IPS-NIHi7 (cell line): Measurements from ENCODE around the gene EHD2.
A peak's percentile ranks its signal among the peaks of the same experiment; 100 is the strongest.
"Not testable (repeated sequence)": the region's sequence is repeated elsewhere in the genome, so short reads cannot be mapped to it uniquely, and the experiment has no call there.

ENCODE experiments used
- DNase-seq: peaks from one replicate; pipeline ENCODE4 v3.0.0; 2012; ENCODE audit warnings: mixed read lengths; ENCODE audit errors: extremely low spot score

The EHD2 gene

DNA sequence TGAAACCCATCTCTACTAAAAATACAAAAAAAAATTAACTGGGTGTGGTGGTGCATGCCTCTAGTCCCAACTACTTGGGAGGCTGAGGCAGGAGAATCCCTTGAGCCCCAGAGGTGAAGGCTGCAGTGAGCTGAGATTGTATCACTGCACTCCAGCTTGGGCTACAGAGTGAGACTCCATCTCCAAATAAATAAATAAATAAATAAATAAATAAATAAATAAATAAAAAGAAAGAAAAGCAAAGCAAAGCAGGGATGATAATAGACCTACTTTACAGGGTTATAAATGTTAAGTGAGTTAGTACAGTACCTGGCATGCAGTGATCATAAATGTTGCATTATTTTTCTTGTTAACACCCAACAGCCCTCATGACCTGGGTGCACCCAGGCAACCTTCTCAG, 1.6 kb downstream of the EHD2 start:
- not testable (repeated sequence) for DNase-seq

DNA sequence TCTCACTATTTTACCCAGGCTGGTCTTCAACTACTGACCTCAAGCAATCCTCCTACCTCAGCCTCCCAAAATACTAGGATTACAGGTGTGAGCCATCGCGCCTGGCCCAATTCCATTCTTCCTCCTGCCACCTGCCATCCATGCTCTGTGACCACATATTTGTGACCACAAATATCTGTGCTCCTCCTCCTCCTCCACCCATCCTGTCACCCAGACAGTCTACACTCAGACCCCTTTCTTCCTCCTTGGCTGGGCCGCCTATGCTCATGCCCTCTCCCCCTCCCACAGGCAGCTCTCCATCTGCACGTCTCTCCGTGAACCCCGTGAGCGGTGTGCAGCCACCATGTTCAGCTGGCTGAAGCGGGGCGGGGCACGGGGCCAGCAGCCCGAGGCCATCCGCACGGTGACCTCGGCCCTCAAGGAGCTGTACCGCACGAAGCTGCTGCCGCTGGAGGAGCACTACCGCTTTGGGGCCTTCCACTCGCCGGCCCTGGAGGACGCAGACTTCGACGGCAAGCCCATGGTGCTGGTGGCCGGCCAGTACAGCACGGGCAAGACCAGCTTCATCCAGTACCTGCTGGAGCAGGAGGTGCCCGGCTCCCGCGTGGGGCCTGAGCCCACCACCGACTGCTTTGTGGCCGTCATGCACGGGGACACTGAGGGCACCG, 3.2 kb downstream of the EHD2 start:
- no peak for DNase-seq

DNA sequence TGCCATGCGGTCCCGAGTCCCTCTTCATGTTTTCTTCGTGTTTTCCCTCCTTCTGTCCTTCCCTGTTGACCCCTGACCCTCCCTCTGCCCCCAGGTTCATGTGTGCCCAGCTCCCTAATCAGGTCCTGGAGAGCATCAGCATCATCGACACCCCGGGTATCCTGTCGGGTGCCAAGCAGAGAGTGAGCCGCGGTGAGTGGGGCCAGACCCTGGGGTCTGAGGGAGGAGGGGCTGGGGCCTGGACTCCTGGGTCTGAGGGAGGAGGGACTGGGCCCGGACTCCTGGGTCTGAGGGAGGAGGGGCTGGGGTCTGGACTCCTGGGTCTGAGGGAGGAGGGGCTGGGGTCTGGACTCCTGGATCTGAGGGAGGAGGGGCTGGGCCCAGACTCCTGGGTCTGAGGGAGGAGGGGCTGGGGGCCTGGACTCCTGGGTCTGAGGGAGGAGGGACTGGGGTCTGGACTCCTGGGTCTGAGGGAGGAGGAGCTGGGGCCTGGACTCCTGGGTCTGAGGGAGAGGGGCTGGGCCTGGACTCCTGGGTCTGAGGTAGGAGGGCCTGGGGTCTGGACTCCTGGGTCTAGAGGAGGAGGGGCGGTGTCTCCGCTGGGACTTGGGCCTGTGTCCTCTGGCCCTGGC, 5.3 kb downstream of the EHD2 start:
- DNase-seq: not testable (repeated sequence)

DNA sequence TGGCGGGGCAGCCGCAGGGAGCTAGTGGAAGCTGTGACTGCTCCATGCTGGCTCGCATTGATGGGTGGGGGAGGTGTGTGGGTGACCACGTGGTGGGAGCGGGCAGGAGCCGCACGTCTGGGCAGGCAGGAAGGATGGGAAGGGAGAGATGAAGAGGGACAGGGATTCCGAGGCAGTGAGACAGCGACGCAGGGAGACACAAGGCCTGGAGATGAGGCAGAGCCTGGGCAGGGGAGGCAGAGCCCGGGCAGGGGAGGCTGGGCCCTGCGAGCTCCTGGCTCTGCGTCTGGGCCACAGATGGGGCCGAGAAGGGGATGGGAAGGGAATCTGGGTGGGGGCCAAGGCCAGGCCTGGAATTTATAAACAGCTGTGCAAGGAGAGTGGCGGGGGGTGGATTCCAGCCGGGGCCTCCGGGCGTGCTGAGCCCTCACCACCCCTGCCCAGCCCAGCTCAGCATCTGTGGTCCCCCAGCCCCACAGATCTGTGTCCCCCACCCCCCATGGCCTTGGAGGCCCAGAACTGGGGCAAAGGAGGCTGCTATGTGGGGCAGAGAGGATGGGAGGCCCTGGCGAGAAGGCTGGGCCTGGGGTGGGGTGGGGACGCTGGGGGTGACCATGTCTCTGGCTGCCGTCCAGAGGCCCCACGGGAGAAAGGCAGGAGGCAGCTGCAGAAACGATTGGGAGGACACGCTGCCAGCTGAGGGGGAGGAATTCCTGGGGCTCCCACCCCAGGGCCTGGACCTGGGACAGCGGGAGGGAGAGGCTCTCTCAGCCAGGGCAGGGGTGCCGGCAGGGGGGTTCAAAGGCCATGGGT, 6.0 kb downstream of the EHD2 start:
- no peak for DNase-seq

DNA sequence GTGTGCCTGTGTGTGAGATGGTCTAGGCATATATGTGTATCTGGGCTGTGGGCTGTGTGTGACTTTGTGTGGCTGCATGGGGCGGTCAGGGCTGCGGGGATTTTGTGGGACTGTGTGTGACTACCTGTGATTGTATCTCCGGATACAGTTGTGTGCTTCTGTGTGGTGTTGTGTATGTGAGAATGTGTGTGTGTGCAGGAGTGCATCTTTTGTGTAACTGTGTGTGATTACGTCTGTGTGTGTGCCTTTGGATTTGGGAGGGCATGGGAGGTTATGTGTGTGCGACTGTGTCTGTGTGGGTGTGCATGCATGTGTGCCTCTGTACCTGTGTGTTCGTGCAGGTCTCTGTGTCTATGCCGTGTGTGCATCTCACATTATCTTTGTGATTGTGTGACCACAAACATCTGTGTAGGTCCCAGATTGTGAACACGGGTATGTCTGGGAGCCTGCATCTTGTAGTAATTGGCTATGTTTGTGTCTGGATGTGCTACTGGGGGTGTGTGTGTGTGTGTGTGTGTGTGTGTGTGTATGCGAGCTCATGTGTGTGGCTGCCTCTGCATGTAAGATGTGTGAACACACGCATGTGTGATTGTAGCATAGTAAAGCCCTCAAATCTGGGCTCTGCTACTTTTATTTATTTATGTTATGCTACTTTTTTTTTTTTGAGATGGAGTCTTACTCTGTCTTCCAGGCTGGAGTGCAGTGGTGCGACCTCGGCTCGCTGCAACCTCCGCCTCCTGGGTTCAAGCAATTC, 7.6 kb downstream of the EHD2 start:
- no peak for DNase-seq

DNA sequence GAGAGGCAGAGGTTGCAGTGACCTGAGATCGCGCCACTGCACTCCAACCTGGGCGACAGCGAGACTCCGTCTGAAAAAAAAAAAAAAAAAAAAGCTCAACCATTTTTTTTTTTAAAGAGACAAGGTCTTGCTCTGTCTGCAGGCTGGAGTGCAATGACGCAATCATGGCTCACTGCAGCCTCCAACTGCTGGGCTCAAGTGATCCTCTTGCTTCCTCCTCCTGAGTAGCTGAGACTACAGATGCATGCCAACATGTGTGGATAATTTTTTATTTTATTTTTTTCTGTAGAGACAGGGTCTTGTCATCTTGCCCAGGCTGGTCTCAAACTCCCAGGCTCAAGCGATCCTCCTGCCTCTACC, 10.3 kb downstream of the EHD2 start:
- DNase-seq: no peak

DNA sequence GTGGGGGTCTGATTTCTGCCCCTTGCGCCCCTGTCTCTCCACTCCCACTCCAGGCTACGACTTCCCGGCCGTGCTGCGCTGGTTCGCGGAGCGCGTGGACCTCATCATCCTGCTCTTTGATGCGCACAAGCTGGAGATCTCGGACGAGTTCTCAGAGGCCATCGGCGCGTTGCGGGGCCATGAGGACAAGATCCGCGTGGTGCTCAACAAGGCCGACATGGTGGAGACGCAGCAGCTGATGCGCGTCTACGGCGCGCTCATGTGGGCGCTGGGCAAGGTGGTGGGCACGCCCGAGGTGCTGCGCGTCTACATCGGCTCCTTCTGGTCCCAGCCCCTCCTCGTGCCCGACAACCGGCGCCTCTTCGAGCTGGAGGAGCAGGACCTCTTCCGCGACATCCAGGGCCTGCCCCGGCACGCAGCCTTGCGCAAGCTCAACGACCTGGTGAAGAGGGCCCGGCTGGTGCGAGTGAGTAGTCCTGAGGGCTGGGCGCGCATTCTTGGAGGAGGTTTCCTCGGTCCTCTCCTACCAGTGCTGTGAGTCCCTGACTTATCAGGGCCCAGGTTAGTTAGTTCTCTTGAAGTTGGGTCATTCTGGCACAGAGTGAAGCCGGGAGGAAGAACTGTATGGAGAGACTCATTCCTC, 12.7 kb downstream of the EHD2 start:
- no peak for DNase-seq

DNA sequence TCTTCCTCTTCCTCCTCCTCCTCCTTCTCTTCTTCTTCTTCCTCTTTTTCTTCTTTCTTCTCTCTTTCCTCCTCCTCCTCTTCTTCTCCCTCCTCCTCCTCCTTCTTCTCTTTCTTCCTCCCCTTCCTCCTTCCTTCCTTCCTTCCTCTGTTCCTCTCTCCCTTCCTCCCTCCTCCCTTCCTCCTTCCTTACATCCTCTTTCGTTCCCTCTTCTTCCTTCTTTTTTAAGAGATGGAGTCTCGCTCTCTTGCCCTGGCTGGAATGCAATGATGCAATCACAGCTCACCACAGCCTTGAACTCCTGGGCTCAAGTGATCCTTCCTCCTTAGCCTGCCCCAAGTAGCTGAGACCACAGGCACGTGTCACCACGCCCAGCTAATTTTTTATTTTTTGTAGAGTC, 13.2 kb downstream of the EHD2 start:
- DNase-seq: no peak

DNA sequence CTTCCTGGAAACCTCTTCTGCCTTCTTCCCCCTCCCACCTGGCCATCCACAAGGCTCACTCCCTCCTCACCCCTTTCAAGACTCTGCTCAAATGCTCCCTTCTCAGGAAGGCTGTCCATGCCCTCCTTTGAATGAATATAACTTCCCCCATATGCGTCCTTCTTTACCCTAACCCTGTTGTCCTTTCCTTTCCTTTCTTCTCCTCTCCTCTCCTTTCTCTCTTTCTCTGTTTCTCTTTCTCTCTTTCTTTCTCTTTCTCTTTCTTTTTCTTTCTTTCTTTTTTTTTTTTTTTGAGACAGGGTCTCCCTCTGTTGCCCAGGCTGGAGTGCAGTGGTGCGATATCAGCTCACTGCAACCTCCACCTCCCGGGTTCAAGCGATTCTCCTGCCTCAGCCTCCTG, 15.1 kb downstream of the EHD2 start:
- not testable (repeated sequence) for DNase-seq

DNA sequence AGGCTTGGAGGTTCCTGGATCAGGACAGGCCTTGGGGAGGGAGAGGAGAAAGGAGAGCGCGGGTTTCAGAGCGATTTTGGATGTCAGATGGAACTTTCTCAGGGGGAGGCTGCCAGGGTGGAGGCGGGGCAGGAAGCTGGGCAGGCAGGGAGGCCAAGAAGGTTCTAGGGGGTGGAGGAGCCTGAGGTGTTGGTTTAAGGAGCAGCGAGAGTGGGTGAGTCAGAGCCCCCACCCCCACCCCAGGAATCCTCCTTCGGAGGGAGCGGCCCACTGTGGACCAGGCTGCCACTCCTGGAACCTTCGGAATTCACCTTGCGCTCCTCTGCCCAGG, 16.2 kb downstream of the EHD2 start:
- peak; percentile 73 for DNase-seq

DNA sequence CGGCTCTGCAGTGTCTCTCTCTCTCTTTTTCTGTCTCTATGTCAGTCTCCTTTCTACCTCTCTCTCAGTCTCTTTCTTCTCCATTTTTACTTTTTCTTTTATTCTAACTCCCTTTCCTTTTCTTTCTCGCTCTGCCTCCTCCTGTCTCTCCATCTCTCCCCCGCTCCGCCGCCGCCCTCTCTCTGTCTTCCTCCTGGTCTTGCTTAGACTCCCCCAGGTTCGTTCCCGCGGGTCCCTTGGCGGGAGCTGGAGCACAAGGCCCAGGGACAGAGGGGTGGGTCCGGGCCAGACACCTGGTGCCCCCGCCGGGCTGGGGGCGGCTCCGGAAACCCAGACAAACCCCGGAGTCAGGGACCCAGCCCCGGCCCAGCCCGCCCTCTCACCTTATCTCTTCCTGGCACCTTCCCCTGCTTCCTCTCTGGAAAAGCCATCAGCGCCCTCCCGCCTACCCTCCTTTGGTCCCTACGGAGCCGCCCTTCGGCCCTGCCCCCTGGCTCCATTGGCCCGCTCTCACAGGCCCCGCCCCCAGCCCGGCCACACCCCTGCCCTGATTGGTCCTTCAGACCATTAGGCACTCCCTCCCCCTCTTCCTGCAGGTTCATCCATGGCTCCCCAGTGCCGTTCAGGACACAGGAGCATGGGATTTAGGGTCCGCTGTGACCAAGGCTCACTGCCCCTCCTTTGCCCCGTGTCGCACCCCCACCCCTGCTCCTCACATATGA, 16.7 kb downstream of the EHD2 start:
- DNase-seq: peak; percentile 93

DNA sequence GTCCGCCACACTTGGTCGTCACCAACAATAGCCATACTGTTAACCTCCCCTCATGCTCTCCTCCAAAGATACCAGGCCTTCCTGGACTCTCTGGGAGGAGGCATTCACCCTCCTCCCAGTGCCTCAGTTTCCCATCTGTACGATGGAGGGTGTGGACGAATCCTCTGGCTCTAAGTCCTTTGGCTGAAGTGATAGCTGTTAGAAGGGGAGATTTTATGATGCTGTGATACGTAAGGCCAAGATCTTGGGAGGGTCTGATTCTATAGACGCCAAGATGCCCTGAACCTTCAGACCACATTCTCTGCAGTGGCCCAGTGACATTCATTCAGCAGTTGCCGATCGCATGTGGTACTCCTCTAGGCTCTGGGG, 17.3 kb downstream of the EHD2 start:
- DNase-seq: no peak

DNA sequence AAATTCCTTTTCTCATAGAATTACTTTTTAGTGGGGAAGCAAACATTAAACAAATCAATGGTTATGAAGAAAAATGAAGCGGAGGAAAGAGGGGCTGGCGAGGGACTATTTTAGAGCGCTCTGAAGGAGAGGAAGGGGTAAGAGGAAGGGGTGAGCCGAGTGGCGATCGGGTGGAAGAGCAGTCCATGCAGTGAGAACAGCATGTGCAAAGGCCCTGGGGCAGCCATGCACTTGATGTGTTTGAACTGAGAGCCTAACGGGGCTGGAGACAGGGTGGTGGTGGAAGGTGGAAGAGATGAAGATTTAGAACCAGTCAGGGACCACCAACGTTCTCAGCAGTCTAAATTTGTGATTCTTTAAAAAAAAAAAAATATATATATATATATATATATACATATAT, 17.7 kb downstream of the EHD2 start:
- DNase-seq: no peak

DNA sequence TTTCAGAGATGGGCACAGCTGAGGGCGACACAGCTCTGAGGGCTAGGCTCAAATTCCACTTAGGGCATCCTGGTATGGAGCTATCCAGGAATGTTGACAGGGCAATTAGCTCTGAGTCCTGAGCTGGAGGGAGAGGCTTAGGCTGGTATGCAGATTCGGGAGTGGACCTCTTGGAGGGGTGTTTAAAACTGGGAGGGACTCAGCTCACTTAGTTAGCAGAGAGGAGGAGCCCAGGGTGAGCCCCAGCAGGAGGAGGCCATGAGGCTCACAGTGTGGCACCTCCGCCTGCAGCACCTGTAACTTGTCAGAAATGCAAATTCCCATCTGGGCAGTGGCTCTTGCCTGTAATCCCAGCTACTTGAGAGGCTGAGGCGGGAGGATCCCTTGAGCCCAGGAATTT, 21.9 kb downstream of the EHD2 start:
- DNase-seq: peak; percentile 60

DNA sequence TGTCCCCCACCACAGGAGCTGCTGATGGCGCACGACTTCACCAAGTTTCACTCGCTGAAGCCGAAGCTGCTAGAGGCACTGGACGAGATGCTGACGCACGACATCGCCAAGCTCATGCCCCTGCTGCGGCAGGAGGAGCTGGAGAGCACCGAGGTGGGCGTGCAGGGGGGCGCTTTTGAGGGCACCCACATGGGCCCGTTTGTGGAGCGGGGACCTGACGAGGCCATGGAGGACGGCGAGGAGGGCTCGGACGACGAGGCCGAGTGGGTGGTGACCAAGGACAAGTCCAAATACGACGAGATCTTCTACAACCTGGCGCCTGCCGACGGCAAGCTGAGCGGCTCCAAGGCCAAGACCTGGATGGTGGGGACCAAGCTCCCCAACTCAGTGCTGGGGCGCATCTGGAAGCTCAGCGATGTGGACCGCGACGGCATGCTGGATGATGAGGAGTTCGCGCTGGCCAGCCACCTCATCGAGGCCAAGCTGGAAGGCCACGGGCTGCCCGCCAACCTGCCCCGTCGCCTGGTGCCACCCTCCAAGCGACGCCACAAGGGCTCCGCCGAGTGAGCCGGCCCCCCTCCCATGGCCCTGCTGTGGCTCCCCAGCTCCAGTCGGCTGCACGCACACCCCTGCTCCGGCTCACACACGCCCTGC, 27.8 kb downstream of the EHD2 start:
- DNase-seq: no peak

DNA sequence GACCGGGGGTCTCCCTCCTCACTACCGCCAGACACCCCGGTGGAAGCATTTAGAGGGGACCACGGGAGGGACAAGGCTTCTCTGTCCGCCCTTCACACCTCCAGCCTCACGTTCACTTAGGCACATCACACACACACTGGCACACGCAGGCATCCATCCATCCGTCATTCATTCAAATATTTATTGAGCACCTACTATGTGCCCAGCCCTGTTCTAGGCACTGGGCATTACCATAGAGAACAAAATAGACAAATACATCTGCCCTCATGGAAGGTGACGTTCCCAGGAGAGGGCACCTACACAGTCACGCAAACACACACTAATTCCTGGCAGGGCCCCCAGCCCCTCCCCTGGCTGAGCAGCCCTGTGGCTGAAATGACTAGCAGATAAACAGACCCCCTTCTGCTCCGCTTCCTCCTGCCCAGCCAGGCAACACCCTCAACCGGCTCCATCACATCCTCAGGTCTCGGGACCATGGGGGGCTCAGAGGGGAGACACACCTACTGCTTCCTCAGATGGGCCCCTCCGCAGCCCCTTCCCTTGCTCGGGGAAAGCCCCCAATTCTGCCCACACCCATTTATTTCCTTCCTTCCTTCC, 28.4 kb downstream of the EHD2 start:
- DNase-seq: no peak

DNA sequence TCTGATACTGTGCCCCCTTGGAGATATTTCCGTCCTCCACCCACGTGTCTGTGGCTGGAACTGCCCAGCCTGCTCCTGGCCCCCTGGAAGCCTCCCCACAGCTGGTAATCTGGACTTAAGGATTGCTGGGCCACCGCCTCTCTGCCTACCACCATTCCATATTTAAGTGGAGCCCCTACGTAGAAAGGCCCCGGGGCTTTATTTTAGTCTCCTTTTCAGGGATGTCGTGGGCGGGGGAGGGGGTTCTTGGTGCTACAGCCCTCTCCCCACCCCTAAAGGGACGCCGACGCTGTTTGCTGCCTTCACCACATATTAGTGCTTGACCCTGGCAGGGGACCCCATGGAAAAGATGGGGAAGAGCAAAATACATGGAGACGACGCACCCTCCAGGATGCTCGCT, 29.4 kb downstream of the EHD2 start:
- no peak for DNase-seq

DNA sequence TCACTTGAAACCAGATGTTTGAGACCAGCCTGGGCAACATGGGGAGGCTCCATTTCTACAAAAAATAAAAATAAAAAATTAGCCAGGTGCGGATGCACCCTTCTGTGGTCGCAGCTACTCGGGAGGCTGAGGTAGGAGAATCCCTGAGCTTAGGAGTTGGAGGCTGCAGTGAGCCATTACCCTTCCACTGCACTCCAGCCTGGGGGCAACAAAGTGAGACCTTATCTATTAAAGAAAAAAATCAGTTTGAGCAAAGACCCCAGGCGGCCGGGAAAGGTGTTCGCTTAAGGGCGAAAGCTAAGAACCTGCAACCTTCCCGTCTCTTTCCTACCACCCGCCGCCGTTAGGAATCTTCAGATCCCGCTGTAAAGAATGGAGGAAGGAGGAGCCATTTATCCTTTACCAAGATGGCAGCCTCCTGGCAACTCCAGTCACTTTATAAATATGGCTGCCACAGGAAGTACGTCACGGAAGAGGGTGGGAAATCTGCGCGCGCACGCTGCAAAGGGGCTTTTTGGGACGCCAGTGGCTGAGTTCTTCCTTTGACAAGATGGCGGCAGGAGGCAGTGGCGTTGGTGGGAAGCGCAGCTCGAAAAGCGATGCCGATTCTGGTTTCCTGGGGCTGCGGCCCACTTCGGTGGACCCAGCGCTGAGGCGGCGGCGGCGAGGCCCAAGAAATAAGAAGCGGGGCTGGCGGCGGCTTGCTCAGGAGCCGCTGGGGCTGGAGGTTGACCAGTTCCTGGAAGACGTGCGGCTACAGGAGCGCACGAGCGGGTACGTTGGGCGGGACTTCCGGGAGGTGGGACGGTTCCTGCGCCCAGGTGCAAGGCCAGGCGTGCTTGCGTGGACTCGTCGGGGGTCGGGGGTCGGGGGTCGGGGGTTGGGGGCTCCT, 32.0 kb downstream of the EHD2 start, which contains the start of gene NOP53:
Gene NOP53, plus strand, starts transcription at position 537 of the 892 bp plus-strand sequence. Its CDS starts 14 bp downstream, at position 551.
- peak; percentile 96 for DNase-seq

DNA sequence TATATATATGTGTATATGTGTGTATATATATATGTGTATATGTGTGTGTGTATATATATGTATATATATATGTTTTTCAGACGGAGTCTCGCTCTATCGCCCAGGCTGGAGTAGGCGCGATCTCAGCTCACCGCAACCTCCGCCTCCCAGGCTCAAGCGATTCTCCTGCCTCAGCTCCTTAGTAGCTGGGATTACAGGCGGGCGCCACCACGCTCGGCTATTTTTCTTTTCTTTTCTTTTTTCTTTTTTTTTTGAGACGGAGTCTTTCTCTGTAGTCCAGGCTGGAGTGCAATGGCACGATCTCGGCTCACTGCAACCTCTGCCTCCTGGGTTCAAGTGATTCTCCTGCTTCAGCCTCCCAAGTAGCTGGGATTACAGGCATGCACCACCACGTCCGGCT, 32.9 kb downstream of the EHD2 start:
- not testable (repeated sequence) for DNase-seq
